Measurements from ENCODE around the gene BRSK1.

Gene BRSK1

DNA sequence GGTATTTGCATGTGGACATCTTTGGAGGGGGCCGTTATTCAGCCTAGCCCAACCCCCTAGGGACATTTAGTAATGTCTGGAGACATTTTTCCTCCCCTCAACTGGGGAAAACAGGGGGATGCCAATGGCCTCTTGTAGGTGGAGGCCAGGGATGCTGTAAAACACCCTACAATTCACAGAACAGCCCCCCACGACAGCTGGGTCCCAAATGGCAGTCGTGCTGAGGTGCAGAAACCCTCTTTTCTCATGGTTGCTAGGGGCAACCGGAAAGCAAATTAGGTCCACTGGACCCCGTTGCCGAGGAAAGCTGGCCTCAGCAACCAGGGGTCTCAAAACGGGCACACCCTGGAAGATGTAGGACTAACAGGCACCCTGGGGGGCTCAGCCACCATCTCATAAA, 26.7 kb downstream of the BRSK1 start:
- TF ChIP-seq, protein P1, sequence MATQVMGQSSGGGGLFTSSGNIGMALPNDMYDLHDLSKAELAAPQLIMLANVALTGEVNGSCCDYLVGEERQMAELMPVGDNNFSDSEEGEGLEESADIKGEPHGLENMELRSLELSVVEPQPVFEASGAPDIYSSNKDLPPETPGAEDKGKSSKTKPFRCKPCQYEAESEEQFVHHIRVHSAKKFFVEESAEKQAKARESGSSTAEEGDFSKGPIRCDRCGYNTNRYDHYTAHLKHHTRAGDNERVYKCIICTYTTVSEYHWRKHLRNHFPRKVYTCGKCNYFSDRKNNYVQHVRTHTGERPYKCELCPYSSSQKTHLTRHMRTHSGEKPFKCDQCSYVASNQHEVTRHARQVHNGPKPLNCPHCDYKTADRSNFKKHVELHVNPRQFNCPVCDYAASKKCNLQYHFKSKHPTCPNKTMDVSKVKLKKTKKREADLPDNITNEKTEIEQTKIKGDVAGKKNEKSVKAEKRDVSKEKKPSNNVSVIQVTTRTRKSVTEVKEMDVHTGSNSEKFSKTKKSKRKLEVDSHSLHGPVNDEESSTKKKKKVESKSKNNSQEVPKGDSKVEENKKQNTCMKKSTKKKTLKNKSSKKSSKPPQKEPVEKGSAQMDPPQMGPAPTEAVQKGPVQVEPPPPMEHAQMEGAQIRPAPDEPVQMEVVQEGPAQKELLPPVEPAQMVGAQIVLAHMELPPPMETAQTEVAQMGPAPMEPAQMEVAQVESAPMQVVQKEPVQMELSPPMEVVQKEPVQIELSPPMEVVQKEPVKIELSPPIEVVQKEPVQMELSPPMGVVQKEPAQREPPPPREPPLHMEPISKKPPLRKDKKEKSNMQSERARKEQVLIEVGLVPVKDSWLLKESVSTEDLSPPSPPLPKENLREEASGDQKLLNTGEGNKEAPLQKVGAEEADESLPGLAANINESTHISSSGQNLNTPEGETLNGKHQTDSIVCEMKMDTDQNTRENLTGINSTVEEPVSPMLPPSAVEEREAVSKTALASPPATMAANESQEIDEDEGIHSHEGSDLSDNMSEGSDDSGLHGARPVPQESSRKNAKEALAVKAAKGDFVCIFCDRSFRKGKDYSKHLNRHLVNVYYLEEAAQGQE (IDR thresholded peaks at IDR 0.05; ENCODE audit: insufficient read depth in 1 of 2, low read depth in 2 of 2, low read length in 2 of 2), result no peak
- TF ChIP-seq SIN3A (IDR thresholded peaks at IDR 0.05; ENCODE audit: borderline replicate concordance, insufficient read depth, low read length), result no peak
- TF ChIP-seq TAF1 (IDR thresholded peaks at IDR 0.05; ENCODE audit: borderline replicate concordance, insufficient read depth, low read length), result no peak
- TF ChIP-seq POLR2AphosphoS5 (IDR thresholded peaks at IDR 0.05; ENCODE audit: low read depth, low read length), result no peak
- TF ChIP-seq FOXP2 (optimal IDR thresholded peaks at IDR 0.05; ENCODE audit: borderline replicate concordance, extremely low read depth, extremely low read length, insufficient read depth), result no peak

DNA sequence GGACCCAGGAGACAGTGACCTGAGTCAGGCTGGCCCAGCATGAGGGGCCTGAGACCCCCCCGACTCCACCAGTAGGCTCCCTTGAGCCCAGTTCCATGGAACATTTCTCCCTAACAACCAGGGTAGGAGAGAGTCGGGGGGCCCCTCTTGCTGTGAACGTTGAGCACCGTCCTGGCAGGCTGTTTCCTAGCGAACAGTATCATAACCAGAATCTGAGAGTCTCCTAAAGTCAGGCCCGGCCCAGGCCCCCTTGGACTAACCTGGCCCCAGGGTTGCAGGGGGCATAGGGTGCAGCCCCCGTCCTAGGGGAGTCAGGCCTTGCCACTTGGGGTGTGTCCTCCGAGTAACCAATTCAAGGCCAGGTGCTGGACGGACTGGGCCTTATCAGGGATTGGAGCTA, 27.6 kb downstream of the BRSK1 start:
- no peak for TF ChIP-seq SIN3A (IDR thresholded peaks at IDR 0.05; ENCODE audit: borderline replicate concordance, insufficient read depth, low read length)
- TF ChIP-seq, protein P1 (IDR thresholded peaks at IDR 0.05; ENCODE audit: insufficient read depth in 1 of 2, low read depth in 2 of 2, low read length in 2 of 2), result no peak

DNA sequence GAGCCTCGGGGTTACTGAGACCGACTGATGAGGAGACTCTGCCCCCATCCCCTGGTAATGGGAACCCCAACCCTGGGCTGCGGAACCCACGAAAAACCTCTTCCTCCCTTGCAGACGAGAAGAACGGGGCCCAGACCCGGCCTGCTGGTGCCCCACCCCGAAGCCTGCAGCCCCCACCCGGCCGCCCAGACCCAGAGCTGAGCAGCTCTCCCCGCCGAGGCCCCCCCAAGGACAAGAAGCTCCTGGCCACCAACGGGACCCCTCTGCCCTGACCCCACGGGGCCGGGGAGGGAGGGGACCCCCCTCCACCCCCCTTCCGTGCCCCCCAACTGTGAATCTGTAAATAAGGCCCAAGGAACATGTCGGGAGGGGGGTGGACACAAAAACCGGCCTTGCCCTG, 28.0 kb downstream of the BRSK1 start:
- no peak for TF ChIP-seq FOXP2 (optimal IDR thresholded peaks at IDR 0.05; ENCODE audit: borderline replicate concordance, extremely low read depth, extremely low read length, insufficient read depth)
- TF ChIP-seq SIN3A (IDR thresholded peaks at IDR 0.05; ENCODE audit: borderline replicate concordance, insufficient read depth, low read length), result no peak
- TF ChIP-seq, protein P1 (IDR thresholded peaks at IDR 0.05; ENCODE audit: insufficient read depth in 1 of 2, low read depth in 2 of 2, low read length in 2 of 2), result no peak
- no peak for TF ChIP-seq POLR2AphosphoS5 (IDR thresholded peaks at IDR 0.05; ENCODE audit: low read depth, low read length)
- no peak for TF ChIP-seq TAF1 (IDR thresholded peaks at IDR 0.05; ENCODE audit: borderline replicate concordance, insufficient read depth, low read length)

DNA sequence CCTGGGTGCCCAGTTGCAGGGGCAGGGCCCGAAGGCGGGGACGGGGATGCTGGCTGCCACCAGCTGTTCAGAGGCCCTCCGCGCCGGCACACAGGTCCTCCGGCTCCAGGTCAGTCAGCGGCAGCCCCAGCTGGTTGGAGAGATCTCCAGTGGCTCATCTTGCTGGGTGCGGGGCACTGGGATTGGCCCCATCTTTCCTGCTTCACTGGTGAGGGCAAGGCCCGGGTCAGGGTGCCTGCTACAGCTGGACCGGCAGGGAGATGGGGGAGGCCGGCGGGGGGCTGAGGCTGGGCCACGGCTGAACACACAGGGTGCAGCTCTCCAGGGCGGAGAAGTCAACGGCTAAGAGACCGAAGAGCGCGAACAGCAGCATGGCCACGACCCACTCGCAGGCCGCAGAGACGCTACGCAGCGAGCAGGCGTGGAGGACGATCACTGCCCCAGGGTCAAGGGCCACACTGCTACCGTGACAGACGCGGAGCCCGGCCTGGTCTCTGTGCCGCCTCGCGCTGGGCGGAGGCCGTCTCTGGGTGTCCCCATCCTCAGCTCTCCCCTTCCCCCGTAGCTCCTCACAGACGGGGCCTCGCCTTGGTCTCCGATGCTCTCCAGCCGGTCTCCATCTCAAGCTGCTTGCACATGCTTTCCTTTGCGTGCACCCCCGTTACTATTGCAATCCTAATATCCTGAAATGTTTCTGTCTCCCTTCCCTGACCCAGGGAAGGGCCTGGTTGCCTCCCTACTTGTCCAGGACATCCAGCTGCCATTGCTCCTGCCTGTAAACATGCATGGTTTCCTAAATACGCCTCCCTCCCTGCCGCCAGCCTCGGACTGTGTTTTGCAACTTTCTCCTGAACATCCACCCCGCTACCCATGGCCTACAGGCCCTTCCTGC, 29.1 kb downstream of the BRSK1 start:
- TF ChIP-seq FOXP2 (optimal IDR thresholded peaks at IDR 0.05; ENCODE audit: borderline replicate concordance, extremely low read depth, extremely low read length, insufficient read depth), result no peak
- TF ChIP-seq TAF1 (IDR thresholded peaks at IDR 0.05; ENCODE audit: borderline replicate concordance, insufficient read depth, low read length), result no peak
- TF ChIP-seq, protein P1 (IDR thresholded peaks at IDR 0.05; ENCODE audit: insufficient read depth in 1 of 2, low read depth in 2 of 2, low read length in 2 of 2), result no peak
- no peak for TF ChIP-seq POLR2AphosphoS5 (IDR thresholded peaks at IDR 0.05; ENCODE audit: low read depth, low read length)
- no peak for TF ChIP-seq SIN3A (IDR thresholded peaks at IDR 0.05; ENCODE audit: borderline replicate concordance, insufficient read depth, low read length)
